Measurements from ENCODE around the gene E2F8. TPM values are rescaled to one million over a fixed set of nuclear protein-coding genes. Genes with fewer than 3 reads are reported as not detected.

The E2F8 gene
- total and polyA plus RNA-seq, 2 donors (not counting 1 experiment from before 2014, with no cell fraction given): 0.17 to 0.94 TPM

DNA sequence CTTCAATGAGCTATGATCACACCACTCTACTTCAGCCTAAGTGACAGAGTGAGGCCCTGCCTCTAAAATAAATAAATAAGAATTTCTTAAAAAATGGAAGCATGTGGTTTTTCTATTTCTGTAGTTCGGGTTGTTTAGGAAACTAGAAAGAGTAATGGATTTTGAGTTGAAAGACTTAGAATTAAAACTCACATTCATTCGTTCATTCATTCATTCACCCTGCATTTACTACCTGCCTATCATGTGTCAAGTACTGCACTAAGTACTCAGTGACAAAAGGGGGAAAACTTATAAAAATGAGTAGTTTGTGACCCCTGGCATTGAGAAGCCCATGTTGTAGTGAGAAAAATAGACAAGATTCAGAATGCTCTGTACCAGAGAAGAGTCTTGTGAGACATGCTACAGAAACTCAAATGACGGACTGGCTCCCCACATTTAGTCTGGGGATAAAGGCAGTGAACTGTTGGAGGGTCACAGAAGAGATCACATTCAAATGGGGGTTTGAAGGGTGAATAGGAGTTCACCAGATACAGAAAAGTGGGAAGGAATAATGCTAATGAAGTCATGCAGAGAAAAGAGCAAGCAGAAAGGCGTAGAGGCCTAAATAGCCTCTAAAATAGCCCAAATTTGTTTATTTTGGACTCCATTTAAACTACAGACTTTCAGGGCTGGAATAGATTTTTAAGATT is 46.0 kb downstream of the E2F8 start:
- TF ChIP-seq EZH2 (IDR thresholded peaks at IDR 0.05; ENCODE audit: low read length, missing control alignments): no peak
- TF ChIP-seq, protein P1, sequence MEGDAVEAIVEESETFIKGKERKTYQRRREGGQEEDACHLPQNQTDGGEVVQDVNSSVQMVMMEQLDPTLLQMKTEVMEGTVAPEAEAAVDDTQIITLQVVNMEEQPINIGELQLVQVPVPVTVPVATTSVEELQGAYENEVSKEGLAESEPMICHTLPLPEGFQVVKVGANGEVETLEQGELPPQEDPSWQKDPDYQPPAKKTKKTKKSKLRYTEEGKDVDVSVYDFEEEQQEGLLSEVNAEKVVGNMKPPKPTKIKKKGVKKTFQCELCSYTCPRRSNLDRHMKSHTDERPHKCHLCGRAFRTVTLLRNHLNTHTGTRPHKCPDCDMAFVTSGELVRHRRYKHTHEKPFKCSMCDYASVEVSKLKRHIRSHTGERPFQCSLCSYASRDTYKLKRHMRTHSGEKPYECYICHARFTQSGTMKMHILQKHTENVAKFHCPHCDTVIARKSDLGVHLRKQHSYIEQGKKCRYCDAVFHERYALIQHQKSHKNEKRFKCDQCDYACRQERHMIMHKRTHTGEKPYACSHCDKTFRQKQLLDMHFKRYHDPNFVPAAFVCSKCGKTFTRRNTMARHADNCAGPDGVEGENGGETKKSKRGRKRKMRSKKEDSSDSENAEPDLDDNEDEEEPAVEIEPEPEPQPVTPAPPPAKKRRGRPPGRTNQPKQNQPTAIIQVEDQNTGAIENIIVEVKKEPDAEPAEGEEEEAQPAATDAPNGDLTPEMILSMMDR (conservative IDR thresholded peaks at IDR 0.05 in 1 of 2, IDR thresholded peaks at IDR 0.05 in 1 of 2; ENCODE audit: low read depth in 1 of 2, low read length in 2 of 2): no peak
- no peaks in the 10 kb centered on the region for H3K79me2 ChIP-seq (ENCODE audit: control insufficient read depth, insufficient read depth, low read length)
- H3K9me3 ChIP-seq (ENCODE audit: control insufficient read depth, insufficient read depth, low read depth, low read length): no peaks in the 10 kb centered on the region
- no peaks in the 10 kb centered on the region for H3K4me1 ChIP-seq (ENCODE audit: control insufficient read depth, extremely low read depth, insufficient read depth, low read length)
- no peaks in the 10 kb centered on the region for H3K36me3 ChIP-seq (ENCODE audit: control insufficient read depth, insufficient read depth, low read length)
- no peak overlapping the region for H3K27ac ChIP-seq (ENCODE audit: insufficient read depth, low read length)
- H3K4me2 ChIP-seq (ENCODE audit: extremely low read depth, insufficient read depth, low read length): no peak overlapping the region
- no peak for DNase-seq (ENCODE audit: low read depth in 2 of 2)
- peaks cover 6% of the 10 kb centered on the region for H3K27me3 ChIP-seq (ENCODE audit: control insufficient read depth, insufficient read depth, low read length)
- no peak overlapping the region for H3K4me3 ChIP-seq (replicated peaks in 1 of 4; ENCODE audit: control extremely low read depth in 1 of 4, insufficient read depth in 1 of 4, low read depth in 3 of 4, low read length in 4 of 4)
- H4K20me1 ChIP-seq (ENCODE audit: control insufficient read depth, extremely low read depth, insufficient read depth, low read length): no peaks in the 10 kb centered on the region
- no peak overlapping the region for H3K9ac ChIP-seq (ENCODE audit: insufficient read depth, low read length)
- H2AFZ ChIP-seq (ENCODE audit: low read length): no peak overlapping the region

DNA sequence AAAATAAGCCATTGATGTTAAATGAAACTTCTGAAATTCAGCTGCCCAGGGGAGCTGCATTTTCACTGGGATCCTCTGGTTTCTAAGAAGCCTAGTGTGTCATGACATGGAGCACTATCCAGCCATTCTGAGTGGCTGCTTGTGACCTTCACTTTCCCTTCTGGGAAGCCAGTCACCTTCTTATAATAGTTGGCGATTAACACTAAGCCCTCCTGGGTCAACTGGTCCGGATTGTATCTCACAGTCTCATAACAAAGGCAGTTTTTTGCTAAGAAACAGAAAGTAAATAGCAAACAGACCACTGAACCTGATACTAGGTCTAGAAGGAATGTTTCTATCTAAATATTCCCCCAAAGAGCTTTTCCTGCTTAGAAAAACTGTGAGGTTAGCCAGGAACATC is 46.8 kb downstream of the E2F8 start:
- no peaks in the 10 kb centered on the region for H3K79me2 ChIP-seq (ENCODE audit: control insufficient read depth, insufficient read depth, low read length)
- H3K27ac ChIP-seq (ENCODE audit: insufficient read depth, low read length): no peak overlapping the region
- H4K20me1 ChIP-seq (ENCODE audit: control insufficient read depth, extremely low read depth, insufficient read depth, low read length): no peaks in the 10 kb centered on the region
- H3K4me2 ChIP-seq (ENCODE audit: extremely low read depth, insufficient read depth, low read length): no peak overlapping the region
- H3K36me3 ChIP-seq (ENCODE audit: control insufficient read depth, insufficient read depth, low read length): no peaks in the 10 kb centered on the region
- no peaks in the 10 kb centered on the region for H3K9me3 ChIP-seq (ENCODE audit: control insufficient read depth, insufficient read depth, low read depth, low read length)
- no peak overlapping the region for H2AFZ ChIP-seq (ENCODE audit: low read length)
- TF ChIP-seq, protein P1 (conservative IDR thresholded peaks at IDR 0.05 in 1 of 2, IDR thresholded peaks at IDR 0.05 in 1 of 2; ENCODE audit: low read depth in 1 of 2, low read length in 2 of 2): no peak
- TF ChIP-seq EZH2 (IDR thresholded peaks at IDR 0.05; ENCODE audit: low read length, missing control alignments): no peak
- no peak for DNase-seq (ENCODE audit: low read depth in 2 of 2)
- peaks cover 5% of the 10 kb centered on the region for H3K27me3 ChIP-seq (ENCODE audit: control insufficient read depth, insufficient read depth, low read length)
- no peaks in the 10 kb centered on the region for H3K4me1 ChIP-seq (ENCODE audit: control insufficient read depth, extremely low read depth, insufficient read depth, low read length)
- no peak overlapping the region for H3K9ac ChIP-seq (ENCODE audit: insufficient read depth, low read length)
- no peak overlapping the region for H3K4me3 ChIP-seq (replicated peaks in 1 of 4; ENCODE audit: control extremely low read depth in 1 of 4, insufficient read depth in 1 of 4, low read depth in 3 of 4, low read length in 4 of 4)

GRCh38 chr11:19191530-19192169 is 49.1 kb downstream of the E2F8 start:
- no peak overlapping the region for H3K4me2 ChIP-seq (ENCODE audit: extremely low read depth, insufficient read depth, low read length)
- no peak overlapping the region for H3K27ac ChIP-seq (ENCODE audit: insufficient read depth, low read length)
- H3K27me3 ChIP-seq (ENCODE audit: control insufficient read depth, insufficient read depth, low read length): no peaks in the 10 kb centered on the region
- no peaks in the 10 kb centered on the region for H3K9me3 ChIP-seq (ENCODE audit: control insufficient read depth, insufficient read depth, low read depth, low read length)
- no peak overlapping the region for H2AFZ ChIP-seq (ENCODE audit: low read length)
- H3K79me2 ChIP-seq (ENCODE audit: control insufficient read depth, insufficient read depth, low read length): no peaks in the 10 kb centered on the region
- H3K4me1 ChIP-seq (ENCODE audit: control insufficient read depth, extremely low read depth, insufficient read depth, low read length): no peaks in the 10 kb centered on the region
- no peak overlapping the region for H3K9ac ChIP-seq (ENCODE audit: insufficient read depth, low read length)
- no peak overlapping the region for H3K4me3 ChIP-seq (replicated peaks in 1 of 4; ENCODE audit: control extremely low read depth in 1 of 4, insufficient read depth in 1 of 4, low read depth in 3 of 4, low read length in 4 of 4)
- H4K20me1 ChIP-seq (ENCODE audit: control insufficient read depth, extremely low read depth, insufficient read depth, low read length): no peaks in the 10 kb centered on the region
- no peak for DNase-seq (ENCODE audit: low read depth in 2 of 2)
- no peaks in the 10 kb centered on the region for H3K36me3 ChIP-seq (ENCODE audit: control insufficient read depth, insufficient read depth, low read length)
- TF ChIP-seq, protein P1 (conservative IDR thresholded peaks at IDR 0.05 in 1 of 2, IDR thresholded peaks at IDR 0.05 in 1 of 2; ENCODE audit: low read depth in 1 of 2, low read length in 2 of 2): no peak
- no peak for TF ChIP-seq EZH2 (IDR thresholded peaks at IDR 0.05; ENCODE audit: low read length, missing control alignments)

Measured in fibroblast of lung (primary cell).